Coronary artery (tissue), 2 donors: ENCODE measurements around the gene TASOR.

Experiments used
- DNase-seq: peaks from one replicate; pipeline ENCODE4 v3.0.0-alpha.2; 2017; ENCODE audit warnings: low spot score
- H3K27ac ChIP-seq, 2 donors: fragments of 200-600 bp; sonication (generic); one replicate each; pipeline ENCODE4 v1.5.1; 2016 to 2019
- H3K4me3 ChIP-seq: fragments of 200-600 bp; sonication (generic); 2 replicates; pipeline ENCODE4 v1.5.1; 2016; ENCODE audit warnings: mild to moderate bottlenecking, moderate library complexity
- CTCF ChIP-seq: fragments of 200-600 bp; sonication (generic); IDR thresholded peaks from one replicate; pipeline ENCODE4 v1.5.1; 2019; ENCODE audit warnings: antibody characterized with exemption

Gene TASOR

GRCh38 chr3:56645407-56645806 is 37.7 kb downstream of the TASOR start:
- Histone ChIP-seq H3K4me3 (no peak overlapping the region), H3K27ac (no peak overlapping the region)
- no peak for DNase-seq
- no peak for TF ChIP-seq CTCF

DNA sequence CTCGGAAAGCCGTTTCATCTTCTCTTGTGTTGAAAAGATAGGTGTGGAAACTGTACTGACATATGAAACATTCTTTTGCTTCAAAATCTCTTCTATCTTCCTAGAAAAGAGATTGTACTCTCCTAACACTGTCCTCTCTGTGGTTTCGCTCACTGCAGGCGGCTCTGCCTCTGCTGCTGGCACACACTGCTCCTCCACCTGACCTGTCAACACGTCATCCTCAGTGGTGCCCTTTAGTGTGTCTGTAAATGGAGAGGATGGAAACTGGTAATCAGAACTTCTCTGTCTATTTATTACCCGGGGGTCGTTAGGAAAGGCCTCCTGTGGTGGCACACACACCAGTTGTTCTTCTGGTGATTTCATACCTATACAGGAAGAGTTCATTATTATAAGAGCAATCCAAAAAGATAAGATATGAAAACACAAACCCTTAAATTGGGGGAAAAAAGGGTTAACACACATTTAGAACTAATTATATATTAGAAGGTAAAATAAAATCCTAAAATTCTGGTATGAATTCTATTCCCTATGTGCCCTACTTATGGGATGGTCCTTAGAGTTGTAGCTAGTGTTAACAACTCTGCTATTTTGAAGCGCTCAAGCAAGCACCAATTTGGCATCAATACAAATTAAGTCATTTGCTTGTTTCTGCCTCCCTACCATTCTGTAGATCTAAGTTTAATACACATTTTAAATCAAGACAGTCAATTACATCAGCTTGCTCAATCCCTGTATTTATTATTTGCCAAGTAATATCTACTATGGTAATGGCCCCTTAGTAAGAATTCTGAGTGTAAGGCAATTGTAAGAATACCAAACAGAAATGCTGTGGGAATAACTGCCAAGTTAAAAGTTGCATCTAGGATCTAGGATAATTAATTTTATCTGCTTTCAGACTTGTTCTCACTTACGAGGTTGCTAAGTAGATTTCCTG is 49.2 kb downstream of the TASOR start:
- DNase-seq: no peak
- Histone ChIP-seq H3K4me3 (no peak overlapping the region), H3K27ac (no peak overlapping the region)
- TF ChIP-seq CTCF: no peak
